Endodermal cell (in vitro differentiated cells): ENCODE data around the gene CPED1. TPM values are rescaled to one million over a fixed set of nuclear protein-coding genes. Genes with fewer than 3 reads are reported as not detected.

Source experiments
- DNase-seq: peaks from one replicate; pipeline ENCODE4 v3.0.0-alpha.2; 2017
- H3K27ac ChIP-seq: 2 replicates; pipeline ENCODE4 v1.5.1; 2013; ENCODE audit warnings: mild to moderate bottlenecking, low read depth, low read length, moderate library complexity
- H3K27me3 ChIP-seq: 2 replicates; pipeline ENCODE4 v1.6.1; 2013; ENCODE audit warnings: mild to moderate bottlenecking, low read length, moderate library complexity; ENCODE audit not compliant: insufficient read depth, control insufficient read depth, poor library complexity, severe bottlenecking
- H3K36me3 ChIP-seq: 2 replicates; pipeline ENCODE4 v1.7.0; 2013; ENCODE audit warnings: mild to moderate bottlenecking, low read length, moderate library complexity; ENCODE audit not compliant: control insufficient read depth, insufficient read depth
- H3K4me1 ChIP-seq: one replicate; pipeline ENCODE4 v1.7.0; 2013; ENCODE audit warnings: low read length; ENCODE audit not compliant: control insufficient read depth, insufficient read depth
- H3K4me3 ChIP-seq: 2 replicates; pipeline ENCODE4 v1.5.1; 2013; ENCODE audit warnings: mild to moderate bottlenecking, low read length, moderate library complexity
- H3K9ac ChIP-seq: 2 replicates; pipeline ENCODE4 v1.6.1; 2013; ENCODE audit warnings: mild to moderate bottlenecking, low read length, moderate library complexity; ENCODE audit not compliant: poor library complexity, severe bottlenecking; ENCODE audit errors: extremely low read depth
- H3K9me3 ChIP-seq: 2 replicates; pipeline ENCODE4 v1.6.1; 2013; ENCODE audit warnings: mild to moderate bottlenecking, low read length, moderate library complexity; ENCODE audit not compliant: control insufficient read depth
- H3K27ac Mint-ChIP-seq: 2 replicates; pipeline ENCODE4 v1.8.0; 2020; ENCODE audit warnings: mixed read lengths
- H3K27me3 Mint-ChIP-seq: 2 replicates; pipeline ENCODE4 v1.8.0; 2021; ENCODE audit warnings: mild to moderate bottlenecking, mixed read lengths; ENCODE audit not compliant: insufficient read depth
- H3K36me3 Mint-ChIP-seq: 2 replicates; pipeline ENCODE4 v1.8.0; 2020; ENCODE audit warnings: low read depth, mixed read lengths
- H3K4me1 Mint-ChIP-seq: 2 replicates; pipeline ENCODE4 v1.8.0; 2020; ENCODE audit warnings: mixed read lengths
- H3K4me3 Mint-ChIP-seq: 2 replicates; pipeline ENCODE4 v1.8.0; 2020; ENCODE audit warnings: mild to moderate bottlenecking, moderate library complexity, mixed read lengths
- H3K9me3 Mint-ChIP-seq: 2 replicates; pipeline ENCODE4 v1.8.0; 2020; ENCODE audit warnings: mild to moderate bottlenecking, mixed read lengths
- WGBS, 2 experiments: methylation state at CpG; one replicate each; pipeline versions ENCODE4 v1.1.5 to v1.1.7; 2013; ENCODE audit warnings: missing lambda C conversion rate in 2 of 2, mixed read lengths in 1 of 2; ENCODE audit not compliant: insufficient coverage in 1 of 2, insufficient read length in 1 of 2; 5-methylcytosine and 5-hydroxymethylcytosine counted together
- total RNA-seq, 2 donors: library from RNA; stranded (reverse); fragmentation: NEBNext Ultra II Directional in 1 of 2; extraction: Animal tissue kit (Norgen Biotek cat#: 25700) in 1 of 2; gene quantifications; 2 replicates in 1 of 2; 3 replicates in 1 of 2; pipeline ENCODE4 v1.2.1, GENCODE V29; 2021
- TF ChIP-seq, protein P1 (sequence below): fragments of 200-600 bp; sonication (generic); conservative IDR thresholded peaks from 2 replicates; pipeline ENCODE4 v1.5.0; 2021; ENCODE audit warnings: antibody characterized with exemption, mild to moderate bottlenecking

The CPED1 gene
- total RNA-seq, 2 donors from 2014 or later: 1.1 TPM; not detected in 1

DNA sequence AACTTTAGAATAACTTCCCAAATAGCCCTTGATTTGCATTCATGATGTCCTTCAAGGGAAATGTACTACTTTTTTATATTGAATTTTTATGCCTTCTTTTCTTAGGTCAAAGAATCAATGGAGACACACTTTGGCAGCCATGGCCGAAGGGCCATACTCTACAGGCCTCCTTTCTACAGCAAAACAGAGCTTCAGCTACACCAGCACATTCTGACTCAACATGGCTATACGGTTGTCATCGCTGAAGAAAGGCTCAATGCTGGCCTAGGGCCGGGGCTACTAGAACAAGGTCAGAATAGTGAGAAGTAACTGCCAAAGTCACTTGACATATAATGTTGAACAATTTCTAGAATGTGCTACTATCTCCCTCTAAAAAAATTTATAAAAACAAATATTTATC lies 27.0 kb downstream of the CPED1 start:
- WGBS, 2 experiments: 94 to 97% methylated on average over 3 to 4 of the region's 4 CpGs
- Histone ChIP-seq H3K9me3 (no peaks in the 10 kb centered on the region), H3K36me3 (no peaks in the 10 kb centered on the region), H3K4me1 (no peaks in the 10 kb centered on the region), H3K9ac (no peak overlapping the region), H3K27ac (no peak overlapping the region), H3K27me3 (no peaks in the 10 kb centered on the region), H3K4me3 (no peak overlapping the region)
- no peaks in the 10 kb centered on the region for H3K9me3 Mint-ChIP-seq
- DNase-seq: no peak
- no peak overlapping the region for H3K27ac Mint-ChIP-seq
- TF ChIP-seq, protein P1, sequence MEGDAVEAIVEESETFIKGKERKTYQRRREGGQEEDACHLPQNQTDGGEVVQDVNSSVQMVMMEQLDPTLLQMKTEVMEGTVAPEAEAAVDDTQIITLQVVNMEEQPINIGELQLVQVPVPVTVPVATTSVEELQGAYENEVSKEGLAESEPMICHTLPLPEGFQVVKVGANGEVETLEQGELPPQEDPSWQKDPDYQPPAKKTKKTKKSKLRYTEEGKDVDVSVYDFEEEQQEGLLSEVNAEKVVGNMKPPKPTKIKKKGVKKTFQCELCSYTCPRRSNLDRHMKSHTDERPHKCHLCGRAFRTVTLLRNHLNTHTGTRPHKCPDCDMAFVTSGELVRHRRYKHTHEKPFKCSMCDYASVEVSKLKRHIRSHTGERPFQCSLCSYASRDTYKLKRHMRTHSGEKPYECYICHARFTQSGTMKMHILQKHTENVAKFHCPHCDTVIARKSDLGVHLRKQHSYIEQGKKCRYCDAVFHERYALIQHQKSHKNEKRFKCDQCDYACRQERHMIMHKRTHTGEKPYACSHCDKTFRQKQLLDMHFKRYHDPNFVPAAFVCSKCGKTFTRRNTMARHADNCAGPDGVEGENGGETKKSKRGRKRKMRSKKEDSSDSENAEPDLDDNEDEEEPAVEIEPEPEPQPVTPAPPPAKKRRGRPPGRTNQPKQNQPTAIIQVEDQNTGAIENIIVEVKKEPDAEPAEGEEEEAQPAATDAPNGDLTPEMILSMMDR: no peak
- H3K4me1 Mint-ChIP-seq: peaks cover 6% of the 10 kb centered on the region
- no peak overlapping the region for H3K4me3 Mint-ChIP-seq
- H3K36me3 Mint-ChIP-seq: no peaks in the 10 kb centered on the region
- no peaks in the 10 kb centered on the region for H3K27me3 Mint-ChIP-seq

GRCh38 chr7:121016966-121017365 lies 28.5 kb downstream of the CPED1 start:
- peaks cover 6% of the 10 kb centered on the region for H3K4me1 Mint-ChIP-seq

DNA sequence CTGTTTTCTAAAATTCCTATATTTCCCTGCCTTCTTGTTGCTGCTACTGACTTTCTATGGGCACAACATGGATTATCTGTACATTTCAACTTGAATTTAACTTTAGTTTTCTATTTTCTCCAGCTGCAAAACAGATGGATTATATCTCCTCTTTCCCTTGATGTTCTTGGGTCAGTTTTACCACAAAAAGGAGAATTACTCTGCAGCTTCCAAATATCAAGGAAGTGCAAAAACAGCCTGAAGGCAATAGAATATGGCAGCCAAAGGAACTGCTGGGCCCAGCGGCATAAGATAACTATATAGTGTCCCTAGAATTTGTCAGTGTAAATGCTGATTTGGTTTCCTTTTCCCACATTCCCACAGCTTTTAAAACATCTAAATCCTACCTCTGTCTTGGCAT lies 29.1 kb downstream of the CPED1 start:
- WGBS, 2 experiments: 100% methylated on average over 1 of the region's 1 CpG
- H3K27me3 ChIP-seq: no peaks in the 10 kb centered on the region
- no peak overlapping the region for H3K27ac Mint-ChIP-seq
- H3K9ac ChIP-seq: no peak overlapping the region
- H3K4me1 ChIP-seq: no peaks in the 10 kb centered on the region
- no peaks in the 10 kb centered on the region for H3K36me3 Mint-ChIP-seq
- H3K4me3 ChIP-seq: no peak overlapping the region
- H3K27me3 Mint-ChIP-seq: no peaks in the 10 kb centered on the region
- TF ChIP-seq, protein P1: no peak
- H3K36me3 ChIP-seq: no peaks in the 10 kb centered on the region
- H3K4me1 Mint-ChIP-seq: peaks cover 6% of the 10 kb centered on the region
- no peak overlapping the region for H3K27ac ChIP-seq
- H3K9me3 ChIP-seq: no peaks in the 10 kb centered on the region
- DNase-seq: no peak
- no peaks in the 10 kb centered on the region for H3K9me3 Mint-ChIP-seq
- H3K4me3 Mint-ChIP-seq: no peak overlapping the region

More at GRCh38 chr7:121016966-121017365, 28.5 kb downstream of the CPED1 start:
- Histone ChIP-seq H3K4me1 (no peaks in the 10 kb centered on the region), H3K27me3 (no peaks in the 10 kb centered on the region), H3K4me3 (no peak overlapping the region), H3K9me3 (no peaks in the 10 kb centered on the region), H3K36me3 (no peaks in the 10 kb centered on the region), H3K27ac (no peak overlapping the region), H3K9ac (no peak overlapping the region)
- Mint-ChIP-seq H3K9me3 (no peaks in the 10 kb centered on the region), H3K27me3 (no peaks in the 10 kb centered on the region), H3K4me3 (no peak overlapping the region), H3K27ac (no peak overlapping the region), H3K36me3 (no peaks in the 10 kb centered on the region)
- WGBS, 2 experiments: 88 to 100% methylated on average over 2 of the region's 2 CpGs
- DNase-seq: no peak
- TF ChIP-seq, protein P1: no peak
